ENCODE results near the gene ARHGEF19. TPM values are rescaled to one million over a fixed set of nuclear protein-coding genes. Genes with fewer than 3 reads are reported as not detected.

ARHGEF19 gene
- total RNA-seq, 2 experiments from 2014 or later, result 4.4 to 4.5 TPM

DNA sequence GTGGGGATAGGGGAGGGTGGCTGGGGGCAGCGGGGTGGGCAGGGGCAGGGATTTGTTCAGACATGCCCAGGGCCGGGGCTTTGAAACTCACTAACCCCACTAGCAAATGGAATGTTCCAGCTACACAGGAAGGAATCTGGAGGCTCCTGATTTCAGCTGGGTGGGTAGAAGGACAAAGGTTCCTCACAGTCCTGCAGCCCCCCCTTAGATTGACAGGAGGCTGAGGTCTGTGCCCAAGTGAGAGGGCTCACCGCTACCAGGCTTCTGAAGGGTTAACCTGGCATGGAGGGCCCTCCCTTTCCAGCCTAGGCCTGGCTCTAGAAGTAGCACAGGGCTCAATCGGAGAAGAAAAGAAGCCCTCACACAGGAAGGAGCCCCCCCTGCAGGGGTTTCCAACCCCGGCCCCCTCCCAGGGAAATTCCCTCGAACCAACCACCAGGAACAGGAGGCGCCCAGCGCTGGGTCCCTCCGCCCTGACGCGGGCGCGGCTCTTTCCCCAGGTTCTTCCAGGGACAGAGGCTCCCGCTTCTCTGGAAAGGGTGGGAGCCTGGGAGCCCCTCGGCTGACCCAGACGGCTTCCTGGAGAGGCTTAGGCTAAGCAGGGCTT is 59.9 kb downstream of the ARHGEF19 start:
- H3K4me3 Mint-ChIP-seq, result no peak overlapping the region
- no peaks in the 10 kb centered on the region for H3K36me3 Mint-ChIP-seq
- no peaks in the 10 kb centered on the region for H3K9me3 Mint-ChIP-seq
- DNase-seq, result no peak
- no peak overlapping the region for H3K27ac Mint-ChIP-seq
- H3K27me3 Mint-ChIP-seq, result peaks cover 46% of the 10 kb centered on the region
- peaks cover 10% of the 10 kb centered on the region for H3K4me1 Mint-ChIP-seq

- Mint-ChIP-seq H3K36me3 (no peaks in the 10 kb centered on the region), H3K4me3 (no peak overlapping the region), H3K9me3 (no peaks in the 10 kb centered on the region), H3K27ac (no peak overlapping the region), H3K27me3 (peaks cover 46% of the 10 kb centered on the region), H3K4me1 (peaks cover 6% of the 10 kb centered on the region)
- DNase-seq, result no peak
Measured at GRCh38 chr1:16151995-16152384, 60.5 kb downstream of the ARHGEF19 start.

- no peak overlapping the region for H3K4me3 Mint-ChIP-seq
- DNase-seq, result no peak
- H3K27me3 Mint-ChIP-seq, result peaks cover 46% of the 10 kb centered on the region
- no peaks in the 10 kb centered on the region for H3K36me3 Mint-ChIP-seq
- H3K27ac Mint-ChIP-seq, result no peak overlapping the region
- H3K4me1 Mint-ChIP-seq, result peaks cover 5% of the 10 kb centered on the region
- no peaks in the 10 kb centered on the region for H3K9me3 Mint-ChIP-seq
Measured at GRCh38 chr1:16151196-16151994, 61.1 kb downstream of the ARHGEF19 start.

DNA sequence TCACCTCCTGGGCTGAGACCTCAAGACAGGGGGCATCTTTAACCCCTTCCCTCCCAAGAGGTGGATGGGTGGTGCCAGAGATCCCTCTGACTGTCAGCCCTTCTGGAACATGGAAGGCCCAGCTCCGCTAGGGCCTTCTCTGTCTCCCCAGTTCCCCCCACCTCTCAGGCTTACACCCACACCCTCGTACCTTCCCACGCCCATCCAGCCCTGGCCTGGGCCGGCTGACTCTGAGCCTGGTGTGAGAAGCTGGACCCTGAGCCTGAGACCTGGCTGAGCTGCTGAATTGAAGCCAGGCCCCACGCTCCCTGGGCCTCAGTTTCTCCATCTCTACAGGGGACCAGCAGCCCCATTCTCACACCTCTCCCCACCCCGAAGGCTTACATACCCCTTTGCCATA is 61.9 kb downstream of the ARHGEF19 start:
- H3K4me1 Mint-ChIP-seq, result peaks cover 4% of the 10 kb centered on the region
- peaks cover 40% of the 10 kb centered on the region for H3K27me3 Mint-ChIP-seq
- H3K9me3 Mint-ChIP-seq, result no peaks in the 10 kb centered on the region
- H3K36me3 Mint-ChIP-seq, result no peaks in the 10 kb centered on the region
- no peak overlapping the region for H3K4me3 Mint-ChIP-seq
- DNase-seq, result no peak
- H3K27ac Mint-ChIP-seq, result no peak overlapping the region

GRCh38 chr1:16149702-16150488 is 62.6 kb downstream of the ARHGEF19 start:
- Mint-ChIP-seq H3K27ac (no peak overlapping the region), H3K9me3 (no peaks in the 10 kb centered on the region), H3K4me1 (peaks cover 4% of the 10 kb centered on the region), H3K36me3 (no peaks in the 10 kb centered on the region), H3K27me3 (peaks cover 37% of the 10 kb centered on the region), H3K4me3 (no peak overlapping the region)
- no peak for DNase-seq

DNA sequence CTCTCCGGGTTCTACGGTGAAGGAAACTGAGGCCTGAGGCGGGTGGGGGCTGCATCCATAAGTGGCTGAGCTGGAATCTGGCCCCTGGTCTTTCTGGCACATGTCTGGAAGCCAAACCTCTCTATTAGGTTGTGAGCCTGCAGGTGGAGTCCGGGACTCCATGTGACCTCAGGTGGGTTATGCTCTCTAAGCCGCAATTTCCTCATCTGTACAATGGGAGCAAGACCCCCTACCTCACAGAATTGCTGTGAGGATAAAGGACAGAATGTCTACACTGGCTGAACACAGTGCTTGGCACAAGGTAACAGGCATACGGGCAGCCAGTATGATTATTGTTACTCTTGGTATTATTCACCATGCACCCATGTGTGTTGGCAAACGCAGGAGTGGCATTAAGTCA is 63.3 kb downstream of the ARHGEF19 start:
- Mint-ChIP-seq H3K4me3 (no peak overlapping the region), H3K36me3 (no peaks in the 10 kb centered on the region), H3K27ac (no peak overlapping the region), H3K4me1 (peaks cover 3% of the 10 kb centered on the region), H3K27me3 (peaks cover 33% of the 10 kb centered on the region), H3K9me3 (no peaks in the 10 kb centered on the region)
- no peak for DNase-seq

- Mint-ChIP-seq H3K27me3 (peaks cover 27% of the 10 kb centered on the region), H3K4me3 (no peak overlapping the region), H3K27ac (no peak overlapping the region), H3K9me3 (no peaks in the 10 kb centered on the region), H3K4me1 (peaks cover 2% of the 10 kb centered on the region), H3K36me3 (no peaks in the 10 kb centered on the region)
- DNase-seq, result no peak
Measured at GRCh38 chr1:16148329-16149092, 63.9 kb downstream of the ARHGEF19 start.

Other genes with a start within 250 kb of the ARHGEF19 start
- gene ZBTB17, start 236.6 kb downstream of the ARHGEF19 start, total RNA-seq, result 10 to 100 TPM; 52.3 to 56.1 TPM
- gene SRARP, start 208.4 kb downstream of the ARHGEF19 start, total RNA-seq, result not detected
- not detected for gene HSPB7, start 194.6 kb downstream of the ARHGEF19 start, total RNA-seq
- not detected for gene CLCNKA, start 190.6 kb downstream of the ARHGEF19 start, total RNA-seq
- gene CLCNKB, start 168.9 kb downstream of the ARHGEF19 start, total RNA-seq, result not detected
- under 1 TPM; 0.34 to 0.45 TPM for gene FAM131C, start 139.0 kb downstream of the ARHGEF19 start, total RNA-seq
- gene EPHA2, start 56.6 kb downstream of the ARHGEF19 start, total RNA-seq, result under 1 TPM in 1 of 2 experiments, not detected in 1; 0.08 TPM
- 1 to 10 TPM; 2.2 to 2.5 TPM for gene CPLANE2, start 24.5 kb upstream of the ARHGEF19 start, total RNA-seq
- 10 to 100 TPM; 14.6 to 17.7 TPM for gene FBXO42, start 139.8 kb upstream of the ARHGEF19 start, total RNA-seq
- gene SZRD1, start 154.6 kb upstream of the ARHGEF19 start, total RNA-seq, result 100 to 1,000 TPM; 190 to 196 TPM
- gene SPATA21, start 224.8 kb upstream of the ARHGEF19 start, total RNA-seq, result not detected
- 10 to 100 TPM; 52.5 to 54.9 TPM for gene NECAP2, start 228.1 kb upstream of the ARHGEF19 start, total RNA-seq

Measured in activated naive CD8-positive, alpha-beta T cell treated with anti-CD3 and anti-CD28 coated beads for 36 hours (primary cell).